Erythroblast (primary cell): ENCODE measurements around the gene RABGGTA.

Source experiments
- DNase-seq, 2 experiments: peaks; one replicate each; lab custom pipeline; 2025; lab: John Stamatoyannopoulos, UW
- GATA1 ChIP-seq: IDR thresholded peaks from 2 replicates; pipeline ENCODE4 v1.6.1; 2011; ENCODE audit warnings: low read depth, mild to moderate bottlenecking, control low read depth, low read length, moderate library complexity
- POLR2A ChIP-seq: IDR thresholded peaks from 2 replicates; pipeline ENCODE4 v1.6.1; 2011; ENCODE audit warnings: mild to moderate bottlenecking, low read length

RABGGTA gene

GRCh38 chr14:24266344-24267244, 4.8 kb downstream of the RABGGTA start:
- DNase-seq: no peak
- no peak for TF ChIP-seq GATA1
- no peak for TF ChIP-seq POLR2A

DNA sequence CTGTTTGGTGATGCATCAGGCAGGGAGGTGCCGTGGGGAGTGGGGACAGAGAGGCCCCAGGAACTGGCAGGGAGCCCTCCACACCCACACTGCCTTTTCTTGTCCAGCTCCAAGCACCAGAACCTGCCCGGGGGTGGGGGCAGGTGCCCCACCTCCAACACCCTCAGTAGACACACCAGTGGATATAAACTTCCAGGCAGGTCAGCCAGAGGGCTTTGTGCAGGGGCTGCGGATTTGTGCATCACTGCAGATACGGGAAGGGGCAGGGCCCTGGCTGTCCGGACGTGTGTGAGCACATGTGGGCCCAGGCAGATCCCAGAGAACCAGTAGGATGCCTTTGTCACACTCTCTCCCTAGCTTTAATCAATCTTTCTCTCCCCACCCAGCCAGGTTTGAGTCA, 7.1 kb downstream of the RABGGTA start:
- no peak for DNase-seq
- TF ChIP-seq POLR2A (no peak), GATA1 (no peak)

- TF ChIP-seq GATA1: no peak
- TF ChIP-seq POLR2A: no peak
- no peak for DNase-seq
Measured at GRCh38 chr14:24263848-24264247, 7.5 kb downstream of the RABGGTA start.

DNA sequence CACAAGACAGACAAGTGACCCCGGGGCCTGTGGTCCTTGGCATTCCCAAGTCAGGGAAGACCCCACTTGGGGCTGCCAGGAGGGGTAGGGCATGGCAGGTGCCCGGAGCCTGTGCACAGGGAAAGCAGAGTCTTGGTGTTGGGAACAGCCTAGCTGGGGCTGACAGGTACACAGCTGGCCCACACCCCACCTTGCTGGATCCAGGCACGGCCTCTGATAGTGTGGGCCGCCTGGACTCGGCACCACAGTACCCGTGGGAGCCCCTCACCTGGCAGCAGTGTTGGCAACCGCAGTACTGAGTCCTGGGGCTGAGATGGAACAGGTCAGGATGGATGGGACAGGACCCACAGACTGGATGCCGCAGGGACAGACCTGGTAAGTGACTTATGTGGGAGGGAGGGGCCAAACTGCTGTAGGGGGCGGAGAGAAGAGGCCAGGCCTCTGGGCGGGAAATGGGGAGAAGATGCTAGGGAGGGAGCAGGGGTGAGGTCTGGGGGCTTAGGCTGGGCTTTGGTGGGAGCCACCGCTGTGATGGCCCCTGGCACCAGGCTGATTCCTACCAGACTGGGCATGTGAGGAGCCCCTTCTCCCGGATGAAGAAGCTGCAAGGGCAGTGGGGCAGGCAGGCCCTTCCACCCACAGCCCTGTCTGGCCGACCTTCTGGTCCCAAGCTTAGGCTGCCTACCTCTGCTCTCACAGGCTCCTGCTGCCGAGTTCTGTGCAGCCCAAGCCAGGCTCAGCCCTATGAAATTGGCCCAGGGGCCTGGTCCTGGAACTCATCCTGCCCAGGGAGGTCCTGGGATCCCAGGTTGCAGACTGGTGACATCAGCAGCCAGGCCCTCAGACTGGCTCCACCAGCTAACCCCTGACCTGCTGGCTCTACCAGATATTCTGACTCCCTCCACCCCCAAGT, 8.3 kb downstream of the RABGGTA start, which contains the start of gene TGM1:
Gene TGM1, minus strand, starts transcription at position 357 of the 913 bp plus-strand sequence. CDS start 825 bp downstream, outside the sequence.
- peak; percentile 18 to 62 for DNase-seq
- TF ChIP-seq GATA1 (no peak), POLR2A (no peak)

- no peak for DNase-seq
- TF ChIP-seq GATA1 (no peak), POLR2A (no peak)
Measured at GRCh38 chr14:24261969-24262327, 9.4 kb downstream of the RABGGTA start.

- TF ChIP-seq POLR2A (no peak), GATA1 (no peak)
- no peak for DNase-seq
Measured at GRCh38 chr14:24261256-24261968, 10.0 kb downstream of the RABGGTA start.

DNA sequence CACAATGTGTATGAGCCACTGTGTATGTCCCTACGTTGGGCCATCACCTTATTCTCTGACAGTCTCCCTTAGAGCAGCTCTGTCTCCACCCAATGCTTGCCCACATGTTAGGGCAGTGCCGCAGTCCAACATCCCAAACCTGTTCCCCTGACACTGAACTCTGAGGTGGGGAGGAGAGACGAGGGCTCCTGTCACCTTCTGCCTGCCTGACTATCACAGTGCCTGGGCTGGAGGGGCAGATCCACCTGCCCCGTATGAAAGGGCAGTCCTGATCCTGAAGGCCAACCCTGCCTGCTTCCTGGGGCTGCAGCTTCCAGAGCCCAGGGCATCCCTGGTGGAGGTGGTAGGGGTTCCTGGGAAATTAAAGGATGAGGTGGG, 10.6 kb downstream of the RABGGTA start:
- no peak for DNase-seq
- TF ChIP-seq POLR2A (no peak), GATA1 (no peak)

- peak; percentile 41 to 54 for DNase-seq
- no peak for TF ChIP-seq POLR2A
- TF ChIP-seq GATA1: no peak
Measured at GRCh38 chr14:24260026-24260779, 11.2 kb downstream of the RABGGTA start.

DNA sequence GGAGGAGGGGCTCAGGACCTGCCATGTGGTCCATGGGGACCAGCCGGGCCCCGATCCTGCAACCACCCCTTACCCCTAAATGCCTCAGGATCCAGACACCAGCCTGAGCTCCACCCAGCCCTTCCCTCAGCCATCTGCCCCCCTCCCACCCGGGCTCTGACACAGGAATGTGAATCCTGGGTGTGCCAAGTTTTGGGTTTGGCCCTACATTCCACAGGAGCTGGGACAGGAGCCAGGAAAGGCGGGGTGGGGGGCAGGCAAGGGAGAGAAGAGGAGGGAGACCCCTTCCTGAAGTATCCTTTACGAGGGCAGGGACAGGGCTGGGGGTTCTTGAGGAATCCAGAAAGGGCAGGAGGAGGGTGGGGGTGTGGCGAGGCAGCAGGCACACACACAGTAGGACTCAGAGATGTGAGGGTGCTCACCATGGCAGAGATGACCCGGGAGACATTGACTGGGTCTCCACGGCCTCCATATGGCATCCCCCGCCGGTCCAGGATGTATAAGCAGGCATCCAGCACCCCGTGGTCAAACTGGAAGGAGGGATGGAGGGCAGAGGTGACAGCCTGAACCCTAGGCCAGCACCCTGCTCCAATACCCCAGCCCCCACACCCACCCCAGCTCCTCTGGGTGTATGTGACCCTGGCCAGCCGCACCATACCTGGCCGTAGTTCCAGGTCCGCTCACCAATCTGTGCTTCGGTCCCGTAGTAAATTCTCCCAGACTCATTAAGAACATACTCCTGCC, 11.9 kb downstream of the RABGGTA start:
- no peak for DNase-seq

GRCh38 chr14:24258548-24259265, 12.7 kb downstream of the RABGGTA start:
- TF ChIP-seq POLR2A (no peak), GATA1 (no peak)
- DNase-seq: no peak

More for the DNA sequence above, 11.9 kb downstream of the RABGGTA start:
- TF ChIP-seq POLR2A: no peak
- no peak for TF ChIP-seq GATA1

GRCh38 chr14:24258119-24258518, 13.3 kb downstream of the RABGGTA start:
- TF ChIP-seq POLR2A (no peak), GATA1 (no peak)
- no peak for DNase-seq
